Rectal smooth muscle tissue (tissue), 1 donor: Measurements from ENCODE around the gene HCRTR1.

Experiments
- H3K27ac ChIP-seq: one replicate; pipeline ENCODE4 v1.7.0; 2013; ENCODE audit warnings: low read depth, low read length, inconsistent platforms
- H3K27me3 ChIP-seq: one replicate; pipeline ENCODE4 v1.7.0; 2013; ENCODE audit warnings: low read length; ENCODE audit not compliant: control insufficient read depth, insufficient read depth
- H3K36me3 ChIP-seq: one replicate; pipeline ENCODE4 v1.7.0; 2013; ENCODE audit warnings: low read length; ENCODE audit not compliant: control insufficient read depth, insufficient read depth
- H3K4me1 ChIP-seq: one replicate; pipeline ENCODE4 v1.7.0; 2013; ENCODE audit warnings: low read length; ENCODE audit not compliant: control insufficient read depth, insufficient read depth
- H3K4me3 ChIP-seq: one replicate; pipeline ENCODE4 v1.7.0; 2013; ENCODE audit warnings: low read length
- H3K9ac ChIP-seq: one replicate; pipeline ENCODE4 v1.7.0; 2013; ENCODE audit warnings: low read length

Gene HCRTR1

DNA sequence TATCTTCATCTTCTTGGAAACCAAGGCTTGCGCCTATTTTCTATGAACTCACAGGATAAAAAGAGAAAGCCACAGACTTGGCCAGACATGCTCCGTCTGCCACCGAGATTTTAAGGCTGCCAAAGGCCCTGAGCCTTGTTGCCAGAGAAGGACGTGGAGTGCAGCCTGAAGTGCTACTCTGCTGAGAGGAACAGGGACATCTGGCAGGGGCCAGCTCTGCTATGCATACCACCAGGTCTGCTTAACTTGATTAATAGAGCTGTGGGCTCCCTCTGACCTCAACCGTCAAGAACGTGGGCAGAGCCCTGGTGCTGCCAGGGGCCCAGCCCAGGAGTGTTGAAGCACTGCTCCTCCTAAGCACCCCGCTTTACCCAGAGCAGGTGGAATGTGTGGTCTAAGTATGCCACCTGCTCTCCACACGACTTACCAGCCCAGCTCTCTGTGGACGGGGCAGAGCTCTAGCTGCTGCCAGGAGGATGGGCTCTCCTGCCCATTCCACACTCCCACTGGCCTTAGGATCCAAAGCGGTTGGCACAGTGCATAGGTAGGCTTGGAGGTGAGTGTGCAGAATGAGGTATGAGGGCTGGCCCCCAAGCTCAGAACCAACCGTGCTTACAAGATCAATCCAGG, 10.6 kb downstream of the HCRTR1 start:
- H3K27me3 ChIP-seq, result no peaks in the 10 kb centered on the region
- H3K36me3 ChIP-seq, result peaks cover 30% of the 10 kb centered on the region
- no peak overlapping the region for H3K9ac ChIP-seq
- H3K27ac ChIP-seq, result peak overlapping the region; percentile 49
- H3K4me1 ChIP-seq, result peaks cover 4% of the 10 kb centered on the region
- no peak overlapping the region for H3K4me3 ChIP-seq

DNA sequence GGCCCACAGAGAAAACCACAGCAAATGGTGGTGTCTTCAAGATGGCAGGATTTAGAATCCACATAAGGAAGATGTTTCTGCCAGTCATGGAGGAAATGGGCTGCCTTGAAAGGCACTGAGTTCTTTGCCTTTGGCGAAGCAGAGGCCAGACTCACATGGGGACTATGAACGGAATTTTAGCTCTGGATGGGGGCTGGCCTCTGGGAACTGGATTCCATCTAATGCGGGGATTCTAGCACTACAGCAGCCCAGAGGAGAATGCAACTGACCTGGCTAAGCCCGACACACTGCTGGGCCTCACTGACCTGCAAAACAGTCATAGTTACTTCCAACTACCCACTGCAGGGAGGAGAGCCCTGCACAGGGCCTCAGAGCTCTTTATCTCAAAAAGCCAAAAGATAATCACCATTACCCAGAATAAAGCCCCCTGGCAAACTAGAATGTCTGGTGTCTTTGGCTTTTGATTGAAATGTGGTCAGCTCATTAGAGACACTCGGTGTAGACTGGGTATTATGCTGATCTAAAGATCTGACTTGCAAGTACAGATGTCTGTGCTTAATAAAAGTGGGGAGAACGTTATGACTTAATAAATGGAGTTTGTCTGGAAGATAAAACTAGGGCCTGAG, 11.6 kb downstream of the HCRTR1 start:
- H3K9ac ChIP-seq, result no peak overlapping the region
- no peaks in the 10 kb centered on the region for H3K27me3 ChIP-seq
- H3K4me3 ChIP-seq, result no peak overlapping the region
- no peak overlapping the region for H3K27ac ChIP-seq
- peaks cover 4% of the 10 kb centered on the region for H3K4me1 ChIP-seq
- H3K36me3 ChIP-seq, result peaks cover 32% of the 10 kb centered on the region

DNA sequence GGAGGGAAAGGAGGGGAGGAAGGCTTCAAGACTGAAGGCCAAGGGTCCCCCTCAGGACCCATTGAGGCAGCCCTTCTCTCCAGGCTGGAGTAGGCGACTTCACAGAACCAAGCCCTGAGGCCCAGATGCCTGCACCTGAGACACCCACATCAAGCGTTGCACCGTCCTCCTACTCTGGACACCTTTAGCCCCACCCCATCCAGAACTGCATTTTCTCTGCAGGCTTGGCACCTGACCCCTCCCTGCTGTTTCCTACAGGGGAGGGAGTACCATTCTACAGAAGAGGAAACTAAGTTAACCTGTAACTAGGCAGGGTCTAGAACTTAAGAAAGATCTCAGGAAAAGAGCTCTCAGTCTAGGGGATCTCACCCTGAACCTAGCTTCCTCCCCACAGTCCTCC, 15.2 kb downstream of the HCRTR1 start:
- Histone ChIP-seq H3K36me3 (peaks cover 32% of the 10 kb centered on the region), H3K4me1 (peaks cover 4% of the 10 kb centered on the region), H3K9ac (no peak overlapping the region), H3K27me3 (no peaks in the 10 kb centered on the region), H3K27ac (no peak overlapping the region), H3K4me3 (no peak overlapping the region)

DNA sequence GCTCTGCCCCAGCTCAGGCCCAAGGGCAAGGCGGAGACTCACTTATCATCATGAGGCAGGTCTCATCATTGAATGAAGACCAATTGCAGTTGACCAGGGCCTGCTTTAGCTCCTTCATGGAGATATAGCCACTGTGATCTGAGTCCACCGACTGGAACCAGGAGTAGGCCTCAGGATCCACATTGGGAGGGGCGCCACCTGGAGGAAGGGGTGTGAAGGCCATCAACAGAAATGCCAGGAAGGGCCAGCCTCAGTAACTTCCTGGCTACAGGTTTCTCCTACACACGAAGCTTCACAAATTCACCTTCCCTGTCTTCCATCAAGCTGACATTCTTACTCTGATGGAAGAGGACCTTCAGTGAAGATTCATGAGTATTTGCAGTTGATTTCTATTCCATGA, 15.6 kb downstream of the HCRTR1 start:
- H3K4me3 ChIP-seq, result no peak overlapping the region
- H3K4me1 ChIP-seq, result peaks cover 3% of the 10 kb centered on the region
- H3K9ac ChIP-seq, result no peak overlapping the region
- H3K27ac ChIP-seq, result no peak overlapping the region
- peaks cover 32% of the 10 kb centered on the region for H3K36me3 ChIP-seq
- no peaks in the 10 kb centered on the region for H3K27me3 ChIP-seq

DNA sequence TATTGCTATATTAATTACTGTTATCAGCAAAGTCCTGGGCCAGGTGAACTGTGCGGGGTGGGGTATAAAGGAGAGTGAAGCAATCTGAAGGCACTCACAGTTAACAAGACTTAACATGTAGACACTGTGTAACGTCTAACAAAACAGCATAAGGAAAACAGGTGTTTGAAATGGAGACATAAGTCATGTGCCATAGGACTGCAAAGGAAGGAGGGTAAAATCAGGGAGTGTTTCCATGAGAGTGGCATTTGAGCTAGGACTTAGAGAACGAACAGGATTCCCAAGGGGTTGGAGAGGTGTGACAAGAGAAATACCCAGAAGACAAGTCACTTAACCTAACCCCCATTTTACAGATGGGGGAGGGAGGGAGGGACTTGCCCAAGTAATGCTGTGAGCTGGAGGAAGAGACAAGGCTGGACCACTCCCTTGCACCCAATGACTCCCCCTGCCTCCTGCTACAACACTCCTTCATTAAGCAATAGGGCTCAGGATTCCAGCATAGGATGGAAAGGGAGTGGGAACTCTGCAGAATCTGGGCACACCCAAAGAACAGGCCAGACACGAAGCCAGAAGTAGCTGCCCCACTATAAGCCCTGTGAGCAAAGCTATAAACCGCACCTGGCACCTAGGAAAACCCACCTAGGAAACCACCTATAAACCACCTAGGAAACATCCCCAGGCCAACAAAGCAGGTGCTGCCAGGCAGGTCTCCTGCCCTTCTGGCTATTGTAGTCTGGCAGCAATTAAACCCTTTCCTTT, 20.6 kb downstream of the HCRTR1 start:
- Histone ChIP-seq H3K36me3 (peaks cover 2% of the 10 kb centered on the region), H3K4me3 (no peak overlapping the region), H3K27me3 (no peaks in the 10 kb centered on the region), H3K27ac (no peak overlapping the region), H3K9ac (no peak overlapping the region), H3K4me1 (no peaks in the 10 kb centered on the region)

DNA sequence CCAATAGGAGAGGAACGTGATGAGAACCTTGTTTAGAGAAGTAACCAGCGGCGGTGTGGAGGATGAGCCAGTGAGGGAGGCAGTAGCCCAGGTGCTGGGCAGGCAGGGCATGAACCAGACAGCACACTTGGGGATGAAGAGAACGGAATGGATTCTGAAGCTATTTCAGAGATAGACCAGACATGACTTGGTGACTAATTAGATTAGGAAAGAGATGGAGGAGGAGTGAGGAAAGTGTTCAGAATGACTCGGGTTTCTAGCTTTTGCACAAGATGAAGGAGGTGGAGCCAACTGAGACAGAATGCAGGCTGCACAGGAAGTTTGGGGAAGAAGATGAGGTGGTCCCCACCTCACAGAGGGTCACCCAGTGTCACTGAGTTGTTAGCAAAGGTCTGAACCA, 22.1 kb downstream of the HCRTR1 start:
- H3K27ac ChIP-seq, result no peak overlapping the region
- no peak overlapping the region for H3K9ac ChIP-seq
- no peak overlapping the region for H3K4me3 ChIP-seq
- H3K36me3 ChIP-seq, result no peaks in the 10 kb centered on the region
- H3K4me1 ChIP-seq, result peaks cover 9% of the 10 kb centered on the region
- H3K27me3 ChIP-seq, result no peaks in the 10 kb centered on the region

DNA sequence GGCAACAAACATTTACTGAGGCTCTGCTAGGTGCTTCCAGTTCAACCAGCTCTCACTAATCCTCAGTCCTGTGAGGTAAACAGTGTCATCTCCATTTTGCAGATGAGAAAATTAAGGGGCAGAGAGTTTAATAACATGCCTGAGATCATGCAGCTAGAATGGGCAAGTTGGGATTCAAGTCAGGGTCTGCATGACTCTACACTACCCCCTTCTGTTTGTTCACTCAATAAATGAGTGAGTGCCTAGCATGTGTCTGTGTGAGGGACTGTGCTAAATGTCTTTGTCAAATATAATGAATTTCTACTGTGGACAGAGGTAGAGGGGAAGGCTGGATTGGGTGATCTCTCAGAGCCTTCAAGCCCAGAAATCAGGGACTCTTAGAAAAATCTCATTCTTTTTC, 22.7 kb downstream of the HCRTR1 start:
- no peak overlapping the region for H3K4me3 ChIP-seq
- no peaks in the 10 kb centered on the region for H3K27me3 ChIP-seq
- H3K36me3 ChIP-seq, result no peaks in the 10 kb centered on the region
- no peak overlapping the region for H3K27ac ChIP-seq
- no peak overlapping the region for H3K9ac ChIP-seq
- peaks cover 9% of the 10 kb centered on the region for H3K4me1 ChIP-seq

DNA sequence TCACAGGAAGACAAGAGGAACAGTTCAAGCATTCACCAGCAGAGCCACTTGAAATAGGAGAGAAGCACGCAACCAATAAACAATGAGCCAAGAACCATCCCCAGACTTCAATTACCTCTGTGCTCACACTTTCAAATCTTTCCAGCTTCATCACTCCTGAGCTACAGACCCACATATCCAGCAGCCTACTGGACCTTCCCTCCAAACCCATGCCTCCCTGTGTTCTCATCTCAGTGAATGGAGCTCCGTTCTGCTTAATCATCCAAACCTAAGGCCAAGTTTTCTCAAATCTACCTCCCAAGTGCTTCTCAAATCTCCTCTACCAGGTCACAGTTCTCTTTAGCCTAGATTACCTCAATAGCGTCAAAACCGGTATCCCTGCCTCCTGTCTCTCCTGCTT, 23.5 kb downstream of the HCRTR1 start:
- Histone ChIP-seq H3K9ac (no peak overlapping the region), H3K27me3 (no peaks in the 10 kb centered on the region), H3K4me1 (peaks cover 15% of the 10 kb centered on the region), H3K27ac (no peak overlapping the region), H3K36me3 (no peaks in the 10 kb centered on the region), H3K4me3 (no peak overlapping the region)

DNA sequence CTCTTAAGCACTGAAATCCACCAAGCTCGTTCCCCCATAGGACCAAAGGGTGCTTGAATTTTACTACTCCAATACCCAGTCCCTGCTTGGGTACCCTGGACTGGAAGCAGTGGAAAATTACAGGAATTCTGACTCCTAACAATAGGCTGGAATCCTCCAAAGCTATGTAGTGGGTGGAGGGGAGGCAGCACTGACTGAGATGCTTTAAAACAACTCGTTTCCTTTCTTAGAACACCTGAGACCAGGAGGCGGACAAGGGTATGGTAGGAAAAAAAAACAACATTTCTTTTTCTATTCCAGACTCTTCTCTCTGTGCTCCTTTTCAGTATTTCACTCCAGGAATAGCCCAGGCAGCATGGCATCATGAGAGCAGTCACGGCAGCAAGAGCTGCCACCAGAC, 24.9 kb downstream of the HCRTR1 start:
- H3K27ac ChIP-seq, result no peak overlapping the region
- H3K4me3 ChIP-seq, result no peak overlapping the region
- peaks cover 15% of the 10 kb centered on the region for H3K4me1 ChIP-seq
- no peaks in the 10 kb centered on the region for H3K36me3 ChIP-seq
- no peaks in the 10 kb centered on the region for H3K27me3 ChIP-seq
- H3K9ac ChIP-seq, result no peak overlapping the region

DNA sequence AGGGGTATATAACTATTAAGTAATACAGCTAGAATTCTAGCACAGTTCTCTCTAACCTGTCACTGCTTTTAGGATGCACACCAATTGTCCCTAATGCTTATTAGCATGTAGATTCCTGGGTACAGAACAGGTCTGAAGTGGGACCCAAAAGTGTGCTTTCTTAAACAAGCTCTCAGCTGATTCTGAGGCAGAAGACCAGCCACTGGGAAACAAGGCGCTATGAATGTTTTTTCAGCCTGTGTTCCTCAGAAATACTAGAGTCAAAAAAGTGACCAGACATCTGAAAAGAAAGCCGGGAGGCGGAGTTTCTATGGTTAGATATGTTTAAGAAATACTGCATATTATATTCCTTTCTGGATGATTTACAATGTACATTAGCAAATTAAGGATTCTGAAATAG, 25.4 kb downstream of the HCRTR1 start:
- Histone ChIP-seq H3K4me1 (peaks cover 15% of the 10 kb centered on the region), H3K36me3 (no peaks in the 10 kb centered on the region), H3K27me3 (no peaks in the 10 kb centered on the region), H3K9ac (no peak overlapping the region), H3K27ac (no peak overlapping the region), H3K4me3 (no peak overlapping the region)

DNA sequence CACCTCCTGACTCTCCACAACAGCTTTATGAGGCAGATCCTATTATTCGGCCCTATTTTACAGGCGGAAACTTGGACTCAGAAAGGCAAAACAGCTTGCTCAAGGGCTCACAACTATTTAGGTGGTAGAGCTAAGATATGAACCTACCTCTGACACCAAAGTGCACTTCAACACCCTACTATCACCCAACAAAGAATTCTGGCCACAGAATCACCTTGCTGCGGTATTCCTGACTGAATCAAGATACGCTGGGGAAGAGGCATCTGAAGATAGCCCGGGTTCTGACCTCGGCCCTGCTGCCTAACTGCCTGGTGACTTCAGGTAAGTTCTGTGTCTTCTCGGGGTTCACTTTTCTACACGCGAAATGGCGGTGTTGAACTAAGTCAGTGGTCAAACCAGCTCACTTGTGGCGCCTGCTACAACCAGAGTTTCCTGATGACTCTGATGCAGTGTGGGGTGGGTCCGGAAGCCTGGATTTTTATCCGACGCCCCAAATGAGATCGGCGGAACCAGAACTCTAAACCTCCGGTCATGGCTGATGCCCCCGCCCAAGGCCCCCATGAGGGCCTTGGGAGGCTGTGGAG, 26.6 kb downstream of the HCRTR1 start:
- Histone ChIP-seq H3K27ac (peak overlapping the region; percentile 100), H3K4me3 (peak overlapping the region; percentile 99), H3K36me3 (no peaks in the 10 kb centered on the region), H3K4me1 (peaks cover 15% of the 10 kb centered on the region), H3K9ac (peak overlapping the region; percentile 94), H3K27me3 (no peaks in the 10 kb centered on the region)

DNA sequence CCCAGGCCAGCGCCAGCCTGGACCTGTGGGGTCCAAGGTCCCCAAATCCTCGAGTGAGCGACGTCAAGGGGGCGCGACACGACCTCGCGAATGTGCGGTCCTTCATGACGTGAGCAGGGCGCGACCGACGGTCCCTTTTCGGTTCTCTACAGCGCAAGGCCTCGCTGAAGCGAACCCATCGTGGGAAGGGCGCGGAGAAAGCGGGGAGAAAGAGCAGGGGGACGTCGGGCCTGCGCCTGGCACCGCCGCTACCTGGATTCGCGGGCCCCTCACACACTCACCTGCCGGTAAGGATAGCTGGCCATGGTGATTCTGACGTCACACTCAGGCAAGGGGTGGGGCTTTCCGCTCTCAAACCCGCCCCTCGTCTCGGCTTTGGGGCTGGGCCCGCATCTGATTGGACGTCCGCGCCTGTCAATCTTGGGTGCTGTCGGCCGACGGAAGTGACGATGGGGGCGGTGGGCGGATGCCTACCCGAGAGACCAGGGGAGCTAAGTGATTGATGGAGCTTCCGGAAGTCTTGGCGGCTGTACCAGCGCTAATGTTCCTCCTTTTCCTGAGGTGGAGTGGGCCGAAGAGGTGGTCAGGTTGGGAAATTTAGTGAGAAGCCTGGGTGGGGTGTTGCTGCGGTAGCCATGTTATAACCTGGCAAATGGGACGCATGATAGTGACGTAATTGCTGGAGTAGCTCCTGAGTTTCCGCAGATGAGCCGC, 27.2 kb downstream of the HCRTR1 start, which contains the start of gene PEF1:
Gene PEF1 (minus strand): TSS at position 317 of the 714 bp plus-strand sequence. CDS start 12 bp downstream, at position 305.
- peak within 1 kb of the TSS; percentile 99 for H3K4me3 ChIP-seq
- H3K4me1 ChIP-seq, result peaks cover 15% of the 10 kb centered on the region
- H3K27ac ChIP-seq, result peak within 1 kb of the TSS; percentile 100
- H3K27me3 ChIP-seq, result no peaks in the 10 kb centered on the region
- H3K36me3 ChIP-seq, result no peaks in the 10 kb centered on the region
- peak within 1 kb of the TSS; percentile 94 for H3K9ac ChIP-seq
